NB4 (cell line): ENCODE data around the gene NFIX.

ENCODE experiments used
- POLR2A ChIP-seq: IDR thresholded peaks from 2 replicates; pipeline ENCODE4 v1.6.1; 2011; ENCODE audit warnings: mild to moderate bottlenecking; ENCODE audit not compliant: insufficient read length; ENCODE audit errors: extremely low read depth
- TF ChIP-seq, protein P1 (sequence below): IDR thresholded peaks from one replicate; pipeline ENCODE4 v1.5.1; 2012; ENCODE audit warnings: low read depth, low read length

DNA sequence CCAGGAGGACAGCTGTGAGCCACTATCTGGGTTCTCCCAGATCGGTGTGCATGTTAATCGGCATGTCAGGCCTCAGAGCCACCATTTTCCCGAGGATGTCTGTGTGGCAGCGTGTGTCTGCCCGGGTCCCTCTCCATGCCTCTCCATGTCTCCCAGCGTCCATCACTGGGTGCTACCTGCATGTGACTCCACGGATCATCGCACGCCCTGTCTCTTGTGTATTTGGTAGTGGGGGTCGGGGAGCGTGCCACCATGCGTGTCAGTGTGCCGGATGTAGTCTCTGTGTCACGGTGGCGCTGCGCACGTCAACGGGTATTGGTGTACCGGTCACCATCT, 5.9 kb downstream of the NFIX start:
- TF ChIP-seq, protein P1, sequence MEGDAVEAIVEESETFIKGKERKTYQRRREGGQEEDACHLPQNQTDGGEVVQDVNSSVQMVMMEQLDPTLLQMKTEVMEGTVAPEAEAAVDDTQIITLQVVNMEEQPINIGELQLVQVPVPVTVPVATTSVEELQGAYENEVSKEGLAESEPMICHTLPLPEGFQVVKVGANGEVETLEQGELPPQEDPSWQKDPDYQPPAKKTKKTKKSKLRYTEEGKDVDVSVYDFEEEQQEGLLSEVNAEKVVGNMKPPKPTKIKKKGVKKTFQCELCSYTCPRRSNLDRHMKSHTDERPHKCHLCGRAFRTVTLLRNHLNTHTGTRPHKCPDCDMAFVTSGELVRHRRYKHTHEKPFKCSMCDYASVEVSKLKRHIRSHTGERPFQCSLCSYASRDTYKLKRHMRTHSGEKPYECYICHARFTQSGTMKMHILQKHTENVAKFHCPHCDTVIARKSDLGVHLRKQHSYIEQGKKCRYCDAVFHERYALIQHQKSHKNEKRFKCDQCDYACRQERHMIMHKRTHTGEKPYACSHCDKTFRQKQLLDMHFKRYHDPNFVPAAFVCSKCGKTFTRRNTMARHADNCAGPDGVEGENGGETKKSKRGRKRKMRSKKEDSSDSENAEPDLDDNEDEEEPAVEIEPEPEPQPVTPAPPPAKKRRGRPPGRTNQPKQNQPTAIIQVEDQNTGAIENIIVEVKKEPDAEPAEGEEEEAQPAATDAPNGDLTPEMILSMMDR: no peak
- TF ChIP-seq POLR2A: no peak
